DND-41 (cell line): Measurements from ENCODE around the gene ZNF462.

Experiments used
- ATAC-seq: fragments of 200-7000 bp; cut with Tn5 transposase; 3 replicates; pipeline ENCODE4 v1.9.1; 2021; ENCODE audit warnings: low read depth; ENCODE audit not compliant: insufficient read depth
- DNase-seq: peaks from one replicate; pipeline ENCODE4 v3.0.0-alpha.2; 2020
- H2AFZ ChIP-seq: 2 replicates; pipeline ENCODE4 v1.6.0; 2012; ENCODE audit warnings: low read depth, low read length
- H3K27ac ChIP-seq: 2 replicates; pipeline ENCODE4 v1.5.1; 2012; ENCODE audit warnings: low read length, inconsistent platforms
- H3K27me3 ChIP-seq: fragments of 200-600 bp; sonication (generic); 2 replicates; pipeline ENCODE4 v1.6.0; 2012; ENCODE audit warnings: low read length, mild to moderate bottlenecking, inconsistent platforms; ENCODE audit not compliant: insufficient read depth, poor library complexity
- H3K36me3 ChIP-seq: 2 replicates; pipeline ENCODE4 v1.5.1; 2012; ENCODE audit warnings: low read length, inconsistent platforms; ENCODE audit not compliant: insufficient read depth
- H3K4me1 ChIP-seq: 2 replicates; pipeline ENCODE4 v1.5.1; 2012; ENCODE audit warnings: mild to moderate bottlenecking, low read length; ENCODE audit not compliant: insufficient read depth
- H3K4me2 ChIP-seq: 2 replicates; pipeline ENCODE4 v1.6.0; 2012; ENCODE audit warnings: mild to moderate bottlenecking, moderate library complexity, low read length, inconsistent platforms; ENCODE audit not compliant: insufficient read depth
- H3K4me3 ChIP-seq, 2 experiments: fragments of 200-600 bp in 1 of 2; shearing (Covaris generic) in 1 of 2; 2 replicates each; pipeline ENCODE4 v1.5.1; 2012 to 2016; ENCODE audit warnings: inconsistent platforms in 2 of 2, low read length in 2 of 2, mild to moderate bottlenecking in 2 of 2, low read depth in 1 of 2, moderate library complexity in 1 of 2
- H3K79me2 ChIP-seq: 2 replicates; pipeline ENCODE4 v1.6.0; 2012; ENCODE audit warnings: low read length, inconsistent platforms; ENCODE audit not compliant: insufficient read depth
- H3K9ac ChIP-seq: 2 replicates; pipeline ENCODE4 v1.6.0; 2012; ENCODE audit warnings: low read depth, mild to moderate bottlenecking, inconsistent platforms, low read length, moderate library complexity
- H3K9me3 ChIP-seq: 2 replicates; pipeline ENCODE4 v1.5.1; 2012; ENCODE audit warnings: low read length, moderate library complexity, mild to moderate bottlenecking, inconsistent platforms; ENCODE audit not compliant: insufficient read depth, severe bottlenecking
- H4K20me1 ChIP-seq: 2 replicates; pipeline ENCODE4 v1.6.0; 2012; ENCODE audit warnings: low read length; ENCODE audit not compliant: insufficient read depth
- EZH2 ChIP-seq: IDR thresholded peaks from 3 replicates; pipeline ENCODE4 v1.6.1; 2012; ENCODE audit warnings: borderline replicate concordance, low read depth, mild to moderate bottlenecking, moderate library complexity, low read length, inconsistent platforms; ENCODE audit not compliant: severe bottlenecking
- TF ChIP-seq, protein P1 (sequence below): IDR thresholded peaks from 2 replicates; pipeline ENCODE4 v1.5.1; 2012; ENCODE audit warnings: borderline replicate concordance, low read length, moderate library complexity, mild to moderate bottlenecking; ENCODE audit not compliant: poor library complexity, severe bottlenecking; ENCODE audit errors: extremely low read depth

The ZNF462 gene

DNA sequence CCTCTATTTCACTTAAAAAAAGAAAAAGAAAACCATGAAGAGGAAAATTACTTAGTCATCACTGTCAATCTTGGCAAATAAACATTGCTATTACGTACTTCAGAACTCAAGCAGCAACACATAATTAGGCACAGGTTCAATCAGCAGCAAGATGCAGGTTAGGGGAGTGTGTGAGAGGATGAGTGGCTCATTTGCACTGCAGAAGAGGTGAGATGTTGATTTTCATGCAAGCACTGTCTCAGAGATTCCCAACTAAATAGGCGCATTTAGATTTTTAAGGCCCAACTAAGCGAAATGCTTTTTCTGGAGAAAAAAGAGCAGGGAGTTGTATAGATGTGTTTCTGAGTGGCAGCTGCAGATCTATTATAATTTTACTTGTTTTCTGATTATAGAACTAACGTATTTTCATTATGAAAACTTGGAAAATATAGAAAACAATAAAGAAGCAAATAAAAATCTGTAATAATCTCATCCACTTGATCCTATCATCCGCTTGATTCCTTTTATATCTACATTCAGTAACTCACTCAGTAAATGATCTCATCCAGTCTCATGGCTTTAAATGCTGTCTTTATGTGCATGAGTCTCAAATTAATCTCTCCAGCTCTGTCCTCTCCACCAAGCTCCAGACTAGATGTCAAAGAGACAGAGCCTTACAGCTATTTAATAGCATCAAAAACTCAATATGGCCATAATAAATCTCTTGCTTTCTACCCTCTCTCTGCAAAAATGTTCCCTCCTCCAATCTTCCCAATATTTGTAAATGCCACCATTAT is 162.5 kb downstream of the ZNF462 start:
- H3K4me1 ChIP-seq: peaks cover 35% of the 10 kb centered on the region
- no peaks in the 10 kb centered on the region for H3K36me3 ChIP-seq
- H3K27me3 ChIP-seq: no peaks in the 10 kb centered on the region
- H3K79me2 ChIP-seq: no peaks in the 10 kb centered on the region
- H3K27ac ChIP-seq: no peak overlapping the region
- no peak for ATAC-seq
- H3K4me2 ChIP-seq: no peak overlapping the region
- H3K9ac ChIP-seq: no peak overlapping the region
- DNase-seq: no peak
- H3K4me3 ChIP-seq: no peak overlapping the region
- H4K20me1 ChIP-seq: no peaks in the 10 kb centered on the region
- H3K9me3 ChIP-seq: peaks cover 3% of the 10 kb centered on the region
- TF ChIP-seq EZH2: no peak
- TF ChIP-seq, protein P1, sequence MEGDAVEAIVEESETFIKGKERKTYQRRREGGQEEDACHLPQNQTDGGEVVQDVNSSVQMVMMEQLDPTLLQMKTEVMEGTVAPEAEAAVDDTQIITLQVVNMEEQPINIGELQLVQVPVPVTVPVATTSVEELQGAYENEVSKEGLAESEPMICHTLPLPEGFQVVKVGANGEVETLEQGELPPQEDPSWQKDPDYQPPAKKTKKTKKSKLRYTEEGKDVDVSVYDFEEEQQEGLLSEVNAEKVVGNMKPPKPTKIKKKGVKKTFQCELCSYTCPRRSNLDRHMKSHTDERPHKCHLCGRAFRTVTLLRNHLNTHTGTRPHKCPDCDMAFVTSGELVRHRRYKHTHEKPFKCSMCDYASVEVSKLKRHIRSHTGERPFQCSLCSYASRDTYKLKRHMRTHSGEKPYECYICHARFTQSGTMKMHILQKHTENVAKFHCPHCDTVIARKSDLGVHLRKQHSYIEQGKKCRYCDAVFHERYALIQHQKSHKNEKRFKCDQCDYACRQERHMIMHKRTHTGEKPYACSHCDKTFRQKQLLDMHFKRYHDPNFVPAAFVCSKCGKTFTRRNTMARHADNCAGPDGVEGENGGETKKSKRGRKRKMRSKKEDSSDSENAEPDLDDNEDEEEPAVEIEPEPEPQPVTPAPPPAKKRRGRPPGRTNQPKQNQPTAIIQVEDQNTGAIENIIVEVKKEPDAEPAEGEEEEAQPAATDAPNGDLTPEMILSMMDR: no peak
- H2AFZ ChIP-seq: no peak overlapping the region

DNA sequence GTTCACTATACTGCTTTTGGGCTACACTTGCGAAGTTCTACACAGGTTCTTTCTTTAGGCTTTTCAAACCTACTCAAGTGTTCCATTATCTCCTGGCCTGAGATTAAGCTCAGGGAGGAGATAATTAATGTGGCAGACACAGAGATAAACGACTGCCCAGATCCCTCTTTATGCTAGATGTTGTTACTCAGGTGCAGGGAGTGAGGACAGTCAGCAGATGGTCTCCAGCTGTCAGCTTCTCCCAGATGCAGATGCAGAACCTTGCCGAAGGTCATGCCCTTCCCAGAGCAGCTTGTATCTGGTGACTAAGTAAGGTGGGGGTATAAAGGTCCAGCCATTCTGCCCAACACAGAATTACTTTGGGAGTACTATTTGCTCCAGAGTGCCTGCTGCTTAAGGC is 166.2 kb downstream of the ZNF462 start:
- Histone ChIP-seq H3K27ac (no peak overlapping the region), H3K27me3 (no peaks in the 10 kb centered on the region), H3K9me3 (peaks cover 3% of the 10 kb centered on the region), H2AFZ (no peak overlapping the region), H3K79me2 (no peaks in the 10 kb centered on the region), H3K9ac (no peak overlapping the region), H3K4me3 (no peak overlapping the region), H4K20me1 (no peaks in the 10 kb centered on the region), H3K4me2 (no peak overlapping the region), H3K36me3 (no peaks in the 10 kb centered on the region), H3K4me1 (peaks cover 41% of the 10 kb centered on the region)
- no peak for TF ChIP-seq EZH2
- TF ChIP-seq, protein P1: no peak
- DNase-seq (no peak), ATAC-seq (no peak)

DNA sequence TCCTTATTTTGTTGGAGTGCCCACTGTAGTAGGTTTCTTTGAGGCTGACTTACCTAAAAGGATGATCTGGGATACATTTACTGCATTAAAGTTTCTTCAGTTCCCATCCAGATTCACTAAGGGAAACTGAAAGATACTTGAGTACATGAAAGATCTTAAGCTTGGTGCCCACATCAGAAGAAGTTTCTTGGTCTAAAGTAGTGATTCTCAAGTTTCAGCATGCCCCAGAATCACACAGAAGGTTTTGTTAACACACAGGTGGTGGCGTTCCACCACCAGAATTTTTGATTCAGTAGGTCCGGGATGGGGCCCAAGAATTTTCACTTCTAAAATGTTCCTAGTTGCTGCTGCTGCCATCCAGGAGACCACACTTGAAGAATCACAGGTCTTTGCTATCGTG is 171.0 kb downstream of the ZNF462 start:
- Histone ChIP-seq H3K27me3 (no peaks in the 10 kb centered on the region), H3K9me3 (no peaks in the 10 kb centered on the region), H4K20me1 (no peaks in the 10 kb centered on the region), H3K4me2 (peak overlapping the region; percentile 61), H3K4me1 (peaks cover 44% of the 10 kb centered on the region), H3K4me3 (peak overlapping the region in 1 of 2 experiments; percentile 43; a peak in 1 of 4 replicates), H3K36me3 (no peaks in the 10 kb centered on the region), H3K27ac (peak overlapping the region; percentile 74), H3K9ac (peak overlapping the region; percentile 37; the same call in 1 of the 2 replicates), H3K79me2 (no peaks in the 10 kb centered on the region), H2AFZ (no peak overlapping the region; the same call in 1 of the 2 replicates)
- TF ChIP-seq EZH2: no peak
- TF ChIP-seq, protein P1: peak; percentile 37
- ATAC-seq: peak; percentile 90
- DNase-seq: peak; percentile 53
